Motor neuron (in vitro differentiated cells): Measurements from ENCODE around the gene SUB1. TPM values are rescaled to one million over a fixed set of nuclear protein-coding genes. Genes with fewer than 3 reads are reported as not detected.

Experiments
- ATAC-seq, 8 experiments: fragments of 200-7000 bp; cut with Tn5 transposase; replicated peaks in 6 of 8; 2 replicates each; pipeline ENCODE4 v1.8.0; 2021; ENCODE audit warnings: mild to moderate bottlenecking in 8 of 8, moderate library complexity in 8 of 8
- H3K27ac ChIP-seq, 2 donors: fragments of 250-450 bp; sonication (Bioruptor Pico); 2 replicates each; pipeline ENCODE4 v1.9.0; 2021; ENCODE audit warnings: antibody characterized with exemption in 2 of 2, mild to moderate bottlenecking in 2 of 2, moderate library complexity in 1 of 2
- H3K4me1 ChIP-seq, 2 donors: fragments of 250-450 bp; sonication (Bioruptor Pico); replicated peaks in 1 of 2; 2 replicates each; pipeline ENCODE4 v1.6.1; 2021; ENCODE audit warnings: antibody characterized with exemption in 2 of 2, mild to moderate bottlenecking in 2 of 2, moderate library complexity in 1 of 2
- H3K4me3 ChIP-seq, 5 donors: fragments of 250-450 bp; sonication (Bioruptor Pico); 2 replicates each; pipeline ENCODE4 v1.9.0; 2021; ENCODE audit warnings: antibody characterized with exemption in 5 of 5, mild to moderate bottlenecking in 5 of 5, moderate library complexity in 4 of 5
- WGBS, 10 experiments: fragments of 450-650 bp; shearing (Covaris generic); methylation state at CpG; one replicate each; pipeline ENCODE4 v1.0.0; 2022; 5-methylcytosine and 5-hydroxymethylcytosine counted together
- in situ Hi-C, 9 experiments: fragments of 400-800 bp; cut with MboI; loops; one replicate each; pipeline ENCODE4 v1.15.0; 2021; ENCODE audit warnings: low sequenced_read_pairs in 9 of 9, low pct_unique_long_range_greater_than_20kb in 2 of 9; ENCODE audit not compliant: unreplicated experiment in 9 of 9
- total RNA-seq, 8 experiments: library from RNA; unstranded; fragments of 300-600 nt; gene quantifications; 2 replicates each; pipeline versions ENCODE4 v1.2.3 to v1.2.4, GENCODE V29; 2022

The SUB1 gene
- total RNA-seq, 8 experiments from 2014 or later, result 123 to 587 (median 214) TPM

GRCh38 chr5:32589942-32590869 lies 4.8 kb downstream of the SUB1 start:
- H3K4me3 ChIP-seq, result no peak overlapping the region
- no peak for ATAC-seq
- peaks cover 0 to 10% of the 10 kb centered on the region in 2 donors for H3K4me1 ChIP-seq
- WGBS, 10 experiments, result 0 to 95% (median 75%) methylated on average over 2 to 11 of the region's 15 CpGs; no CpG with 5 or more reads in 1 of the 10 experiments
- in situ Hi-C loops, result loop anchor here in 8 of 9 experiments (10.0 to 25.0 kb wide), 2 partner anchors 95 to 103 kb away; no protein-coding TSS in a partner anchor
- no peak overlapping the region for H3K27ac ChIP-seq

DNA sequence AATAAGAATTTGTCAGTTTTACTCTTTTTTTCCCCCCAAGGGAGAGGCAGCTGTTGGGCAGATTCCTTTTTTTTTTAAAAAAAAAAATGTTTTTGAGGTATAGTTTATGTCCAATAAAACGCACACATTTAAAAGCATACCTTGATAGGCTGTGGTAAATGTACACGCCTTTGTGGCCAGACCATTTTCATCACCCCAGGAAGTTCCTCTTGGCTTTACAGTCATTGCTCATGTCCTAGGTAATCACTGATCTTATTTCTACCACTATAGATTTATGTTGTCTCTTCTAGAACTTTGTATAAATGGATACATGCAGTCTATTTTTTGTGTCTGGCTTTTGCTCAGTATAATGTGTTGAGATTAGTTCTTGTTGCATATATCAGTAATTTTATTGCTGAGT lies 9.8 kb downstream of the SUB1 start:
- Histone ChIP-seq H3K4me1 (no peaks in the 10 kb centered on the region), H3K27ac (no peak overlapping the region), H3K4me3 (no peak overlapping the region)
- 88 to 100% (median 100%) methylated on average over 1 to 2 of the region's 2 CpGs; no CpG with 5 or more reads in 2 of the 10 experiments for WGBS, 10 experiments
- in situ Hi-C loops, result loop anchor here in 8 of 9 experiments (10.0 to 25.0 kb wide), 2 partner anchors 100 to 108 kb away; no protein-coding TSS in a partner anchor
- no peak for ATAC-seq

GRCh38 chr5:32597041-32597629 lies 11.8 kb downstream of the SUB1 start:
- in situ Hi-C loops, result loop anchor here in 8 of 9 experiments (10.0 to 25.0 kb wide), 2 partner anchors 102 to 110 kb away; no protein-coding TSS in a partner anchor
- Histone ChIP-seq H3K27ac (no peak overlapping the region), H3K4me1 (no peaks in the 10 kb centered on the region), H3K4me3 (no peak overlapping the region)
- ATAC-seq, result no peak
- WGBS, 10 experiments, result 0 to 89% (median 50%) methylated on average over 1 to 2 of the region's 2 CpGs

GRCh38 chr5:32598260-32598937 lies 13.0 kb downstream of the SUB1 start:
- Histone ChIP-seq H3K4me3 (no peak overlapping the region), H3K4me1 (no peaks in the 10 kb centered on the region), H3K27ac (no peak overlapping the region)
- in situ Hi-C loops, result loop anchor here in 8 of 9 experiments (10.0 to 25.0 kb wide), 2 partner anchors 104 to 111 kb away; no protein-coding TSS in a partner anchor
- WGBS, 10 experiments, result 55 to 100% (median 100%) methylated on average over 2 to 3 of the region's 3 CpGs
- ATAC-seq, result no peak

- H3K27ac ChIP-seq, result no peak overlapping the region
- WGBS, 10 experiments, result 40 to 100% (median 80%) methylated on average over 1 to 3 of the region's 3 CpGs; no CpG with 5 or more reads in 1 of the 10 experiments
- in situ Hi-C loops, result loop anchor here in 8 of 9 experiments (10.0 to 25.0 kb wide), 2 partner anchors 104 to 112 kb away; no protein-coding TSS in a partner anchor
These were observed 13.7 kb downstream of the SUB1 start for GRCh38 chr5:32598997-32599549.

DNA sequence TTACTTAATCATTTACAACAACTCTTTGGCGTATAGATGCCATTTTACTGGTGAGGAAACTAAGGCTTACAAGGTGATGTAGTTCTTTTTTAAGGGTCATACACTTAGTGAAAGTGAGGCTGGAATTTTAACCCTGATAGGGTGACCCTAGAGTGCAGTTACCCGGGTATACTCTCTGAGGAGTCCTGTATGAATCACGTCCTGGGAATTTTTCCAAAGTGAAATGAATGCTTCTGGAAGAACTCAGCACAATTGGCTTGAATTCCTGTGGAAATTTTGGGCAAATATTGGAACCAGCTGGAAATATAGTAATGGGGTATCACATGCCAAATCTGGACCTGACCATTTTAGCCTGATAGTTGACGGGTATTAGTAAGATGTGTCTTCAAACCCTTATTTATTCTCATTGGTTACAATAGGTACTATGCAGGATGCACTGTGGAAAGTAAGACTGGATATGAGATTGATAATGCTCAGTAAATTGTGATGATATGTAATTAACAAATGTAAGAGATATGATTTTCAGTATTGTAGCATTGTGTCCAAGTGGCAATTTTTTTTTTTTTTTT lies 14.8 kb downstream of the SUB1 start:
- Histone ChIP-seq H3K4me3 (no peak overlapping the region), H3K27ac (no peak overlapping the region), H3K4me1 (no peaks in the 10 kb centered on the region)
- peak in 2 of 8 experiments; percentile 22 to 38 for ATAC-seq
- in situ Hi-C loops, result loop anchor here in 1 of 9 experiments (25.0 kb wide), 1 partner anchor 113 kb away; no protein-coding TSS in a partner anchor
- 10 to 100% (median 92%) methylated on average over 1 to 4 of the region's 4 CpGs for WGBS, 10 experiments

More at GRCh38 chr5:32598997-32599549, 13.7 kb downstream of the SUB1 start:
- no peak overlapping the region for H3K4me3 ChIP-seq
- no peaks in the 10 kb centered on the region for H3K4me1 ChIP-seq
- ATAC-seq, result no peak

DNA sequence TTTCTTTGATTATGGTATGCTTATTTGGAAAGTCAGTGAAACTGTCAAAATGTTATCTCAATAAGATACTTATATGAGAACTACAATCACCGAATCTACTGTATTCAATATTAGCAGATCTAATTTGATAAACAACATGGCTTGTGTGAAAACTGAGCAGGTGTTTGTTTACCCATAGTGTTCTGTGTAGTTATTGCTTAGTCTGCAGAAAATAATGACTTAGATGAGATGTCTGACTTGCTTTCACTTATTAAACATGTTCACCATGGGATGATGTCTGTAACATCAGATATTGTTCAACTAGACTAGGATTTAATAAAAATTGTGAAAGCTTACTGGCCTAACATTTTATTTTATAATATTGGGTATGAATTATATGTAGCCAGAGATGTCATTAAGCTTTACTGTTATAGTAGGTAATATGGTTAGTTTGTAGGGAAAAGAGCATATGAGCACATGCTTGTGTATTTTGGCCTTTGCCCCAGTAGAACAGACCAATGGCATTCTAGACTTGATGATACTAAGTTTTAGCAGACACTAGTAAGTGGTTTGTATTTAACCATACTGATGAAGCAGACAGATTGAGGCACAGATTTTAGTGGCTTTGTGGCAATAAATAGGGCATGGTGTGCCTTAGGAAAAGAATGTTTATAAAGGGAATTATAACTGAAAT lies 16.4 kb downstream of the SUB1 start:
- no peak overlapping the region for H3K27ac ChIP-seq
- WGBS, 10 experiments, result 33 to 100% (median 100%) methylated on average over 1 of the region's 1 CpG; no CpG with 5 or more reads in 1 of the 10 experiments
- in situ Hi-C loops, result loop anchor here in 1 of 9 experiments (25.0 kb wide), 1 partner anchor 114 kb away; no protein-coding TSS in a partner anchor
- H3K4me1 ChIP-seq, result no peaks in the 10 kb centered on the region
- no peak overlapping the region for H3K4me3 ChIP-seq
- ATAC-seq, result no peak

GRCh38 chr5:32602906-32603305 lies 17.5 kb downstream of the SUB1 start:
- in situ Hi-C loops, result loop anchor here in 1 of 9 experiments (25.0 kb wide), 1 partner anchor 116 kb away; no protein-coding TSS in a partner anchor
- ATAC-seq, result peak in 3 of 8 experiments; percentile 50 to 71 (median 57)

GRCh38 chr5:32604800-32605765 lies 19.7 kb downstream of the SUB1 start:
- no peaks in the 10 kb centered on the region for H3K4me1 ChIP-seq
- 40 to 100% (median 100%) methylated on average over 1 to 3 of the region's 4 CpGs for WGBS, 10 experiments
- no peak overlapping the region for H3K27ac ChIP-seq
- H3K4me3 ChIP-seq, result no peak overlapping the region
- in situ Hi-C loops, result loop anchor here in 1 of 9 experiments (25.0 kb wide), 1 partner anchor 118 kb away; no protein-coding TSS in a partner anchor
- peak in 2 of 8 experiments; percentile 4 to 11 for ATAC-seq

More at GRCh38 chr5:32602906-32603305, 17.5 kb downstream of the SUB1 start:
- WGBS, 10 experiments, result 60 to 100% (median 94%) methylated on average over 1 to 2 of the region's 2 CpGs; no CpG with 5 or more reads in 2 of the 10 experiments
- no peaks in the 10 kb centered on the region for H3K4me1 ChIP-seq
- H3K27ac ChIP-seq, result no peak overlapping the region
- H3K4me3 ChIP-seq, result no peak overlapping the region

DNA sequence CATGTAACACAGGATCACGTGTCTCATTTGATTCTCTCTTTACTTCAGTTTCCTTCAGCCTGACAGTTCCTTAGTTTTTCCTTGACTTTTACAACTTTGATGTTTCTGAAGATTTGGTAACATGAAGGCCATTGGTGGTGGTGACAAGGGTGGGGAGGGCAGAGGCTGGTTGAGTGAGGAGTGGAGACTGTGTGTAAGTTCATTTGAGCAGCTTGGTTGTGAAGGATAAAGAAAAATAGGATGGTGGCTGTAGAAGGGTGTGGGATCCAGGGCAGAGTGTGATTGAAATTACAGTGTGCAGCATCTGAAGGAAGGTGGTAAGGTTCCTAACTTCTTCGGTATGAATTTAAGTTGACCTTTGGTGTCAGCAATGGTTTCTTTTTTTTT lies 20.4 kb downstream of the SUB1 start:
- ATAC-seq, result peak in 2 of 8 experiments; percentile 7 to 9
- no peak overlapping the region for H3K27ac ChIP-seq
- no peak overlapping the region for H3K4me3 ChIP-seq
- in situ Hi-C loops, result loop anchor here in 1 of 9 experiments (25.0 kb wide), 1 partner anchor 118 kb away; no protein-coding TSS in a partner anchor
- H3K4me1 ChIP-seq, result no peaks in the 10 kb centered on the region
- 83 to 100% (median 86%) methylated on average over 1 to 2 of the region's 2 CpGs; no CpG with 5 or more reads in 5 of the 10 experiments for WGBS, 10 experiments
